SK-N-SH (cell line): ENCODE results near the gene ZNF33A. TPM values are rescaled to one million over a fixed set of nuclear protein-coding genes. Genes with fewer than 3 reads are reported as not detected.

Experiments
- CHD2 ChIP-seq: fragments of 150-350 bp; IDR thresholded peaks from 2 replicates; pipeline ENCODE4 v1.6.1; 2018; ENCODE audit warnings: low read length; ENCODE audit not compliant: partially characterized antibody
- EZH2phosphoT487 ChIP-seq: fragments of 200-600 bp; sonication (generic); IDR thresholded peaks from 2 replicates; pipeline ENCODE4 v1.6.1; 2017; ENCODE audit warnings: low read depth, mixed run types, mild to moderate bottlenecking, antibody characterized with exemption, moderate library complexity, borderline replicate concordance
- FOSL2 ChIP-seq: IDR thresholded peaks from 2 replicates; pipeline ENCODE4 v1.4.0; 2012; ENCODE audit warnings: low read depth, mild to moderate bottlenecking, moderate library complexity, borderline replicate concordance
- GATA2 ChIP-seq: sonication (generic); formaldehyde crosslinking; IDR thresholded peaks from 2 replicates; pipeline ENCODE4 v1.5.0; 2020; ENCODE audit warnings: mild to moderate bottlenecking, missing genetic modification reagents
- MAX ChIP-seq: IDR thresholded peaks from 2 replicates; pipeline ENCODE4 v1.4.0; 2012; ENCODE audit warnings: low read depth
- MEF2A ChIP-seq: IDR thresholded peaks from 2 replicates; pipeline ENCODE4 v1.4.0; 2012; ENCODE audit warnings: low read depth, borderline replicate concordance
- MXI1 ChIP-seq: IDR thresholded peaks from 2 replicates; pipeline ENCODE4 v1.6.1; 2012; ENCODE audit warnings: mild to moderate bottlenecking, low read depth, low read length, improper control_type of control experiment
- NFIC ChIP-seq: IDR thresholded peaks from 2 replicates; pipeline ENCODE4 v1.4.0; 2012; ENCODE audit warnings: borderline replicate concordance
- POLR2AphosphoS5 ChIP-seq: IDR thresholded peaks from 2 replicates; pipeline ENCODE4 v1.6.1; 2012; ENCODE audit warnings: low read depth, low read length
- RAD21 ChIP-seq: IDR thresholded peaks from 2 replicates; pipeline ENCODE4 v1.6.1; 2012; ENCODE audit warnings: mild to moderate bottlenecking, low read length
- RCOR1 ChIP-seq: fragments of 150-350 bp; IDR thresholded peaks from 2 replicates; pipeline ENCODE4 v1.6.1; 2017; ENCODE audit warnings: antibody characterized with exemption, low read length
- REST ChIP-seq: IDR thresholded peaks from 2 replicates; pipeline ENCODE4 v1.6.1; 2012; ENCODE audit warnings: mild to moderate bottlenecking, low read depth, low read length, moderate library complexity
- RXRA ChIP-seq: IDR thresholded peaks from 2 replicates; pipeline ENCODE4 v1.4.0; 2012; ENCODE audit warnings: low read depth, mild to moderate bottlenecking, borderline replicate concordance
- SIN3A ChIP-seq: IDR thresholded peaks from 2 replicates; pipeline ENCODE4 v1.6.1; 2012; ENCODE audit warnings: low read depth, mild to moderate bottlenecking, low read length, moderate library complexity, borderline replicate concordance
- TAF1 ChIP-seq: IDR thresholded peaks from 2 replicates; pipeline ENCODE4 v1.6.1; 2012; ENCODE audit warnings: low read depth, mild to moderate bottlenecking, low read length, moderate library complexity, borderline replicate concordance
- USF2 ChIP-seq: fragments of 150-350 bp; IDR thresholded peaks from 2 replicates; pipeline ENCODE4 v1.6.1; 2017; ENCODE audit warnings: antibody characterized with exemption, low read length, low read depth, borderline replicate concordance
- YY1 ChIP-seq: IDR thresholded peaks from 2 replicates; pipeline ENCODE4 v1.4.0; 2012; ENCODE audit warnings: low read depth, mild to moderate bottlenecking
- polyA plus RNA-seq, 3 experiments: library from polyadenylated mRNA; depleted of rRNA; stranded (reverse); fragments of >200 nt; gene quantifications; 2 replicates each; pipeline ENCODE4 v1.2.3, GENCODE V29; 2012

Gene ZNF33A
- polyA plus RNA-seq, 1 of the 3 experiments (the other 2 are of a cell fraction): 5.7 TPM

- TF ChIP-seq POLR2AphosphoS5 (peak; percentile 78), RCOR1 (peak; percentile 27; the same call in 1 of the 2 replicates), EZH2phosphoT487 (no peak), USF2 (no peak), TAF1 (peak; percentile 50; the same call in 1 of the 2 replicates), GATA2 (no peak), RAD21 (peak; percentile 74), MXI1 (peak; percentile 66), SIN3A (peak; percentile 9; the same call in 1 of the 2 replicates), MEF2A (no peak), FOSL2 (no peak), YY1 (peak; percentile 98), CHD2 (peak; percentile 83), NFIC (no peak), REST (no peak), RXRA (no peak), MAX (peak; percentile 70)
These were observed 34.2 kb upstream of the ZNF33A start, which contains the start of gene ZNF25 (continued) for GRCh38 chr10:37976091-37976879.
